Upper lobe of right lung (tissue), 1 donor: ENCODE results near the gene PPP4R3B. TPM values are rescaled to one million over a fixed set of nuclear protein-coding genes. Genes with fewer than 3 reads are reported as not detected.
A peak's percentile ranks its signal among the peaks of the same experiment; 100 is the strongest.

ENCODE experiments used
- ATAC-seq: fragments of 200-7000 bp; cut with Tn5 transposase; one replicate; pipeline ENCODE4 v1.9.1; 2020; ENCODE audit warnings: mild to moderate bottlenecking, moderate library complexity
- DNase-seq: peaks from one replicate; pipeline ENCODE4 v3.0.0-alpha.2; 2020
- H3K27ac ChIP-seq: fragments of 200-600 bp; one replicate; pipeline ENCODE4 v1.8.0; 2022
- H3K27me3 ChIP-seq: fragments of 200-600 bp; one replicate; pipeline ENCODE4 v1.8.0; 2022; ENCODE audit warnings: mild to moderate bottlenecking
- H3K36me3 ChIP-seq: fragments of 200-600 bp; one replicate; pipeline ENCODE4 v1.8.0; 2022
- H3K4me1 ChIP-seq: fragments of 200-600 bp; one replicate; pipeline ENCODE4 v1.8.0; 2022
- H3K4me3 ChIP-seq: fragments of 200-600 bp; one replicate; pipeline ENCODE4 v1.8.0; 2022; ENCODE audit warnings: mild to moderate bottlenecking
- H3K9me3 ChIP-seq: fragments of 200-600 bp; one replicate; pipeline ENCODE4 v1.8.0; 2022
- CTCF ChIP-seq: fragments of 200-600 bp; IDR thresholded peaks from one replicate; pipeline ENCODE4 v1.8.0; 2022; ENCODE audit warnings: antibody characterized with exemption
- intact Hi-C: fragments of 100-400 bp; cut with DNase I; formaldehyde crosslinking; loops from one replicate; pipeline ENCODE4 v1.11.0; 2022
- long read RNA-seq: library from polyadenylated mRNA; unstranded; transcript quantifications from one replicate; pipeline ENCODE4 v2.0.0, GENCODE V29; 2021
- total RNA-seq: library from RNA; stranded (reverse); fragmentation: NEBNext Ultra II Directional; extraction: Animal tissue kit (Norgen Biotek cat#: 25700); gene quantifications from one replicate; pipeline ENCODE4 v1.2.1, GENCODE V29; 2021
- donor health status: DM: no; HTN: yes; CAD: no; lungs with severe emphysema.

The PPP4R3B gene
- total RNA-seq: 65.5 TPM
- long read RNA-seq, full-length matches to known transcripts: 65 of 106 reads
- long read RNA-seq, partial matches to known transcripts: 16 of 106 reads
- long read RNA-seq, other reads (novel, unspliced or antisense): 25 of 106 reads

- no peaks in the 10 kb centered on the region for H3K27me3 ChIP-seq
- peaks cover 33% of the 10 kb centered on the region for H3K36me3 ChIP-seq
- intact Hi-C loops: no loop called here
- no peaks in the 10 kb centered on the region for H3K9me3 ChIP-seq
- peak; percentile 53 for TF ChIP-seq CTCF
- ATAC-seq: peak; percentile 98
- peak within 1 kb of the TSS; percentile 91 for H3K4me3 ChIP-seq
- DNase-seq: peak; percentile 100
- peaks cover 30% of the 10 kb centered on the region for H3K4me1 ChIP-seq
- peak within 1 kb of the TSS; percentile 99 for H3K27ac ChIP-seq
Measured at GRCh38 chr2:55617175-55618024, at the start of gene PPP4R3B. TSS of gene PPP4R3B (minus strand) at chr2:55617622. CDS start at chr2:55617285, 337 bp downstream.

- no peak overlapping the region for H3K4me3 ChIP-seq
- H3K4me1 ChIP-seq: no peaks in the 10 kb centered on the region
- TF ChIP-seq CTCF: no peak
- no peak for DNase-seq
- H3K9me3 ChIP-seq: no peaks in the 10 kb centered on the region
- H3K36me3 ChIP-seq: peaks cover 66% of the 10 kb centered on the region
- no peak overlapping the region for H3K27ac ChIP-seq
- intact Hi-C loops: no loop called here
- H3K27me3 ChIP-seq: no peaks in the 10 kb centered on the region
- no peak for ATAC-seq
Measured at GRCh38 chr2:55653255-55653654, 35.8 kb upstream of the PPP4R3B start.

DNA sequence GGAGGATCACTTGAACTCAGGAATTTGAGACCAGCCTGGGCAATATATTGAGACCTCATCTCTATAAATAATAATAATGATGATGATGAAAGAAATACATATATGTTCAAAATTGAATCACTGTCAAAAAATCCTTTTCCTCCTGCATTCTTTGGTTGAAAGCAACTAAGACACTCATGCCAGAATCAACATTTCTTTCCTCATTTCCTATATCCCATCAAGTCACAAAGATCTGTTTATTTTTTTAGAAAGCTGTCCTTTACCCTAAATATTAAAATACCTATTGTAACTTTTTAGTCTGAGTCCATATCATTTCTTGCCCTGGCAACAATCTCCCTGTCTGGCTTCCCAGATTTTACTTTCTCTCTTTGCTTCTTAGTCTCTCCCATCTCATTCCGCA is 31.8 kb upstream of the PPP4R3B start:
- Histone ChIP-seq H3K4me3 (no peak overlapping the region), H3K27ac (no peak overlapping the region), H3K27me3 (no peaks in the 10 kb centered on the region), H3K36me3 (peaks cover 65% of the 10 kb centered on the region), H3K9me3 (no peaks in the 10 kb centered on the region), H3K4me1 (no peaks in the 10 kb centered on the region)
- intact Hi-C loops: no loop called here
- ATAC-seq: no peak
- no peak for TF ChIP-seq CTCF
- DNase-seq: no peak

DNA sequence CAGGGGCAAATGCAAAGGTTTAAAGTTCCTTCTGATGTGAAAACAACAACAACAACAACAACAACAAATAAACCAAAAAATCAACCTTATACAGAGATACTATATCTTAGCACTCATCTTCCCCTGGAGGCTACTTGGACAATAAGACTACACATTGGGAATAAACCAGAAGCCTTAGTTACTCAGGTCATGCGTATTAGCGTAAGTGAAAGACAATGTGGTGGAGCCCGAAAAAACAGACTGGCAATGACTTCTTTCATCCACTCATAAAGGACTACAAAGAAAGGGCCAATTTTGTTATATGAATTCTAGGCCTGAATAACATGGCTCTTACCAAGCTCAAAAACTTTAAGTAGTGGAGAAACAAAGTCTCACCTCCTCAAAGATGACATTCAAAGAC is 19.4 kb upstream of the PPP4R3B start:
- Histone ChIP-seq H3K36me3 (peaks cover 65% of the 10 kb centered on the region), H3K27me3 (no peaks in the 10 kb centered on the region), H3K9me3 (no peaks in the 10 kb centered on the region), H3K4me1 (no peaks in the 10 kb centered on the region), H3K4me3 (no peak overlapping the region), H3K27ac (no peak overlapping the region)
- TF ChIP-seq CTCF: no peak
- DNase-seq (no peak), ATAC-seq (no peak)
- intact Hi-C loops: no loop called here

DNA sequence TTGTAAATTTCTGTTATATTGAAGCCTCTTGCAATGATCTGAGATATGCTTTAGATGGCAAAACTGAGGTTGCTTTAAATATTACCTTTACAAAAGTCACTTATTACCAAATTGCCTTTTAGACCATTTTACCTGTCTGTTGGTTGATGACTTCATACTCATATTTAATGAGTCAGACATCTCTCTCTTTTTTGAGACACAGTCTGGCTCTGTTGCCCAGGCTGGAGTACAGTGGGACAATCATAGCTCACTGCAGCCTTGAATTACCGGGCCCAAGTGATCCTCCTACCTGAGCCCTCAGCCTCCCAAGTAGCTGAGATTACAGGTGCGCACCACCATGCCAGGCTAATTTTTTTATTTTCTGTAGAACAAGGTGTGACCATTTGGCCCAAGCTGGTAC is 11.5 kb upstream of the PPP4R3B start:
- Histone ChIP-seq H3K4me3 (no peak overlapping the region), H3K4me1 (no peaks in the 10 kb centered on the region), H3K9me3 (no peaks in the 10 kb centered on the region), H3K27me3 (no peaks in the 10 kb centered on the region), H3K27ac (no peak overlapping the region), H3K36me3 (no peaks in the 10 kb centered on the region)
- DNase-seq: no peak
- no peak for TF ChIP-seq CTCF
- intact Hi-C loops: no loop called here
- no peak for ATAC-seq
